K562 (cell line): ENCODE results near the gene ABHD8. TPM values are rescaled to one million over a fixed set of nuclear protein-coding genes. Genes with fewer than 3 reads are reported as not detected.

Experiments used
- ATAC-seq: fragments of 200-7000 bp; cut with Tn5 transposase; 3 replicates; pipeline ENCODE4 v1.9.1; 2020; ENCODE audit warnings: moderate library complexity
- BruUV-seq: library from RNA; stranded (reverse); fragments of 400-500 nt; replicated peaks from 2 replicates; lab custom pipeline; 2021; lab: Mats Ljungman, UMichigan
- CTCF ChIA-PET: fragments of 300-600 bp; formaldehyde crosslinking; extraction: SDS; loops from one replicate; lab custom pipeline; 2021; ENCODE audit warnings: low intra/inter-chr PET ratio; lab: Yijun Ruan, JAX
- POLR2A ChIA-PET: fragments of 300-600, 350-650 bp; sonication (Branson Sonifier 250); formaldehyde crosslinking; extraction: SDS; loops from one replicate; lab custom pipeline; 2021; ENCODE audit warnings: antibody characterized with exemption, inconsistent platforms; lab: Yijun Ruan, JAX
- DNase-seq, 4 experiments: peaks; one replicate each; pipeline versions ENCODE4 v3.0.0 to v3.0.0-alpha.2; 2011 to 2018; ENCODE audit warnings: low spot score in 3 of 4, mixed read lengths in 3 of 4; ENCODE audit errors: extremely low read depth in 1 of 4
- FAIRE-seq: peaks from 2 replicates; lab custom pipeline; 2011; peaks lifted over from hg19 to GRCh38; lab: Jason Lieb, UNC
- H2AFZ ChIP-seq: 2 replicates; pipeline ENCODE4 v1.6.0; 2011; ENCODE audit warnings: low read depth, low read length, control low read depth, inconsistent platforms
- H3K27ac ChIP-seq: fragments of 200-600 bp; 3 replicates; pipeline ENCODE4 v1.8.0; 2011; ENCODE audit warnings: low read depth, mild to moderate bottlenecking, control low read depth, inconsistent platforms, low read length, moderate library complexity, mixed read lengths; ENCODE audit errors: extremely low read depth
- H3K27me3 ChIP-seq, 2 experiments: fragments of 300-600 bp in 1 of 2; 2 replicates in 1 of 2; 3 replicates in 1 of 2; pipeline versions ENCODE4 v1.6.0 to v1.8.0; 2011; ENCODE audit warnings: inconsistent platforms in 2 of 2, low read length in 2 of 2, mild to moderate bottlenecking in 1 of 2, mixed read lengths in 1 of 2, moderate library complexity in 1 of 2; ENCODE audit not compliant: control insufficient read depth in 2 of 2, insufficient read depth in 2 of 2
- H3K36me3 ChIP-seq: fragments of 300-600 bp; 3 replicates; pipeline ENCODE4 v1.8.0; 2011; ENCODE audit warnings: mild to moderate bottlenecking, low read length, inconsistent platforms; ENCODE audit not compliant: control insufficient read depth, insufficient read depth
- H3K4me1 ChIP-seq, 2 experiments: fragments of 200-600 bp in 1 of 2; replicated peaks in 1 of 2; 2 replicates in 1 of 2; 3 replicates in 1 of 2; pipeline versions ENCODE4 v1.5.1 to v1.8.0; 2011; ENCODE audit warnings: inconsistent platforms in 2 of 2, low read length in 2 of 2, mild to moderate bottlenecking in 1 of 2, mixed read lengths in 1 of 2, moderate library complexity in 1 of 2; ENCODE audit not compliant: control insufficient read depth in 2 of 2, insufficient read depth in 2 of 2
- H3K4me2 ChIP-seq: 2 replicates; pipeline ENCODE4 v1.6.1; 2011; ENCODE audit warnings: low read length, control low read depth, inconsistent platforms, mixed read lengths; ENCODE audit not compliant: insufficient read depth
- H3K4me3 ChIP-seq: fragments of 200-600 bp; sonication (generic), shearing (Covaris generic); 2 replicates; pipeline ENCODE4 v1.5.1; 2016; ENCODE audit warnings: control low read depth, inconsistent platforms
- H3K79me2 ChIP-seq: fragments of 200-600 bp; 3 replicates; pipeline ENCODE4 v1.8.0; 2011; ENCODE audit warnings: low read length, inconsistent platforms; ENCODE audit not compliant: control insufficient read depth, insufficient read depth
- H3K9ac ChIP-seq, 2 experiments: 2 replicates each; pipeline versions ENCODE4 v1.6.0 to v1.6.1; 2011; ENCODE audit warnings: low read depth in 2 of 2, low read length in 2 of 2, control low read depth in 1 of 2, inconsistent platforms in 1 of 2, mild to moderate bottlenecking in 1 of 2, mixed read lengths in 1 of 2; ENCODE audit not compliant: insufficient read depth in 1 of 2
- H3K9me1 ChIP-seq: one replicate; pipeline ENCODE4 v1.6.0; 2011; ENCODE audit warnings: inconsistent platforms, mild to moderate bottlenecking, low read length, moderate library complexity; ENCODE audit not compliant: control insufficient read depth, insufficient read depth
- H3K9me3 ChIP-seq: replicated peaks from 2 replicates; pipeline ENCODE4 v1.5.1; 2011; ENCODE audit warnings: low read depth, low read length, inconsistent platforms; ENCODE audit not compliant: control insufficient read depth, insufficient read depth
- H4K20me1 ChIP-seq: replicated peaks from 2 replicates; pipeline ENCODE4 v1.6.1; 2011; ENCODE audit warnings: low read length, inconsistent platforms, mixed read lengths; ENCODE audit not compliant: control insufficient read depth, insufficient read depth
- ATF7 ChIP-seq: fragments of 450-650 bp; IDR thresholded peaks from 2 replicates; pipeline ENCODE4 v1.7.1; 2014; ENCODE audit warnings: mild to moderate bottlenecking, moderate library complexity
- ETV1 ChIP-seq: fragments of 450-650 bp; conservative IDR thresholded peaks from 2 replicates; pipeline ENCODE4 v1.6.1; 2016; ENCODE audit warnings: missing genetic modification characterization, control low read depth, low read depth, missing compliant biosample characterization
- GABPA ChIP-seq: fragments of 200-800 bp; sonication (Bioruptor generic); conservative IDR thresholded peaks from 2 replicates; pipeline ENCODE4 v1.6.1; 2016; ENCODE audit warnings: low read depth, missing genetic modification characterization, missing compliant biosample characterization
- HNRNPLL ChIP-seq: fragments of 200-400 bp; formaldehyde crosslinking; IDR thresholded peaks from 2 replicates; pipeline ENCODE4 v1.6.1; 2017; ENCODE audit warnings: low read length, low read depth, mild to moderate bottlenecking; ENCODE audit not compliant: poor library complexity, severe bottlenecking
- JUND ChIP-seq, 2 experiments: IDR thresholded peaks; 2 replicates in 1 of 2; 3 replicates in 1 of 2; pipeline ENCODE4 v1.6.1; 2011; ENCODE audit warnings: borderline replicate concordance in 2 of 2, low read depth in 2 of 2, low read length in 2 of 2, improper control_type of control experiment in 1 of 2, missing biosample characterization in 1 of 2, missing genetic modification characterization in 1 of 2, missing genetic modification reagents in 1 of 2
- NFIC ChIP-seq: fragments of 450-650 bp; IDR thresholded peaks from 2 replicates; pipeline ENCODE4 v1.6.1; 2017; ENCODE audit warnings: mild to moderate bottlenecking, inconsistent platforms
- NFRKB ChIP-seq: fragments of 450-650 bp; IDR thresholded peaks from 2 replicates; pipeline ENCODE4 v1.6.1; 2016; ENCODE audit warnings: low read depth
- POLR2AphosphoS5 ChIP-seq: IDR thresholded peaks from 2 replicates; pipeline ENCODE4 v1.6.1; 2011; ENCODE audit warnings: mild to moderate bottlenecking, low read depth, low read length, moderate library complexity; ENCODE audit not compliant: control insufficient read depth, insufficient read depth
- PRDM10 ChIP-seq: fragments of 450-650 bp; IDR thresholded peaks from 2 replicates; pipeline ENCODE4 v1.6.1; 2018; ENCODE audit not compliant: partially characterized antibody
- RBM34 ChIP-seq: fragments of 200-400 bp; formaldehyde crosslinking; IDR thresholded peaks from 2 replicates; pipeline ENCODE4 v1.6.1; 2018; ENCODE audit warnings: low read length, borderline replicate concordance; ENCODE audit not compliant: insufficient read depth
- SAFB2 ChIP-seq: fragments of 200-400 bp; formaldehyde crosslinking; IDR thresholded peaks from 2 replicates; pipeline ENCODE4 v1.6.1; 2018; ENCODE audit warnings: borderline replicate concordance, low read length, low read depth, moderate library complexity; ENCODE audit not compliant: severe bottlenecking
- ZNF224 ChIP-seq: sonication (generic); formaldehyde crosslinking; IDR thresholded peaks from 2 replicates; pipeline ENCODE4 v1.8.0; 2022; ENCODE audit warnings: mild to moderate bottlenecking, missing genetic modification reagents
- WGBS: fragments of 100-300 bp; shearing (Covaris generic); methylation state at CpG from one replicate; pipeline ENCODE4 v1.1.6; 2016; ENCODE audit warnings: low coverage, mixed read lengths; ENCODE audit not compliant: insufficient coverage; ENCODE audit errors: missing lambda C conversion rate; 5-methylcytosine and 5-hydroxymethylcytosine counted together
- in situ Hi-C: fragments of 300-500 bp; cut with MboI; formaldehyde crosslinking; loops from 4 replicates; pipeline ENCODE4 v1.15.0; 2018; ENCODE audit warnings: inconsistent platforms, mixed read lengths
- intact Hi-C: fragments of 100-400 bp; cut with micrococcal nuclease; formaldehyde crosslinking; loops from 2 replicates; pipeline ENCODE4 v1.14.2; 2022
- polyA plus RNA-seq, 8 experiments: library from polyadenylated mRNA; depleted of rRNA in 4 of 8; stranded (reverse) in 5 of 8; unstranded in 3 of 8; fragments of >200 nt; fragmentation: Nextera tagmentation in 2 of 8; fragmentation: Illumina TruSeq in 1 of 8; extraction: Ambion mirVana in 2 of 8; extraction: Trizol in 1 of 8; gene quantifications; 2 replicates each; pipeline versions ENCODE4 v1.2.1 to v1.2.3, GENCODE V29; 2011 to 2014; ENCODE audit warnings: inconsistent platforms in 1 of 8, missing spikeins in 1 of 8
- total RNA-seq, 7 experiments: library from RNA; depleted of rRNA in 6 of 7; stranded (reverse); fragments of >200 nt in 6 of 7; fragmentation: Illumina TruSeq in 2 of 7; extraction: Trizol in 2 of 7; gene quantifications; 2 replicates each; pipeline versions ENCODE4 v1.2.1 to v1.2.3, GENCODE V29; 2011 to 2021; ENCODE audit warnings: low replicate concordance in 1 of 7

Gene ABHD8
- total and polyA plus RNA-seq, 9 of the 15 experiments (the other 6 are each of a cell fraction or from before 2014, with no cell fraction given) = 0.04 to 6.6 (median 2.0) TPM; not detected in 1

DNA sequence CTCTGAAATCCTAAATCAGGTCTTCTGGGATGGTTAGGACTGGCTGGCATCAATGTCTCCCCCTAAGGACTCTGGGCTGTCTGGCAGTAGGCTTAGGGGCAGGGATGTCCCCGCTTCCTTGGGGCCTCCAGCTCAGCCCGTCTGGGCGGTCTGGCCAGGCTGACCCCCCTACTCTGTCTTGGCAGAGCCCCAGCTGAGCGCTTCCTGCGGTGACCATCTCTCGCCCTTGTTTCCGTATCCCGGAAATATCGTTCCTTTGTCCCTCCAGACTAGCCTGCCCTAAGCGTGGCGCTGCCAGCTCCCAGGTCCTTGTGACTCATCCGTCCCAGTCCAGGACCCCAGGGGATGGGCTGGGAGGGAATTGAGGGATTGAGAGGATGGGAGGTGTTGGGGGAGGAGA lies 45.5 kb upstream of the ABHD8 start:
- ATAC-seq = no peak

More for the DNA sequence above, 45.5 kb upstream of the ABHD8 start:
- H3K9me3 ChIP-seq = no peaks in the 10 kb centered on the region
- H3K36me3 ChIP-seq = no peaks in the 10 kb centered on the region
- H3K4me3 ChIP-seq = no peak overlapping the region
- ChIA-PET POLR2A (interaction anchor here (0.6 kb wide), 1 partner anchor 394 kb away, joined by 3 read pairs; no protein-coding TSS in a partner anchor), CTCF (no interaction called here)
- no peaks in the 10 kb centered on the region for H3K9me1 ChIP-seq
- no peak overlapping the region for H3K27ac ChIP-seq
- intact Hi-C loops (no loop called here), in situ Hi-C loops (loop anchor here (5.0 kb wide), 1 partner anchor 39 kb away; no protein-coding TSS in a partner anchor)
- no peak overlapping the region for H3K4me2 ChIP-seq
- 0 out of 2 replicates have a peak, but pooled peaks cover 3% of the 10 kb centered on the region for H4K20me1 ChIP-seq
- H3K9ac ChIP-seq = peak overlapping the region in 1 of 2 experiments; percentile 19; a peak in 1 of 4 replicates
- TF ChIP-seq ZNF224 (no peak), ATF7 (peak; percentile 60; the same call in 1 of the 2 replicates), NFIC (peak; percentile 57), SAFB2 (no peak), GABPA (tag) (peak; percentile 26; the same call in 1 of the 2 replicates), HNRNPLL (no peak), JUND (IDR thresholded peaks at IDR 0.05; ENCODE audit: borderline replicate concordance, low read depth, low read length) (0 out of 2 replicates have a peak, but pooled peaks have one; percentile 2), JUND (tag; IDR thresholded peaks at IDR 0.05; ENCODE audit: borderline replicate concordance, low read depth, low read length) (no peak), PRDM10 (peak; percentile 95), RBM34 (no peak), POLR2AphosphoS5 (no peak), ETV1 (peak; percentile 31; the same call in 1 of the 2 replicates), NFRKB (no peak)
- no TSS peak for BruUV-seq
- WGBS = 6% methylated on average over 12 of the region's 12 CpGs
- FAIRE-seq (no peak), DNase-seq (peak in 1 of 4 experiments; percentile 16)
- no peak overlapping the region for H2AFZ ChIP-seq
- peaks cover 0 to 15% of the 10 kb centered on the region in 2 experiments; a peak in 1 of 5 replicates for H3K4me1 ChIP-seq
- H3K27me3 ChIP-seq = peaks cover 11 to 40% of the 10 kb centered on the region in 2 experiments; a peak in 4 of 5 replicates
- H3K79me2 ChIP-seq = no peaks in the 10 kb centered on the region
